NCI-H748 (cell line): ENCODE measurements around the gene GALNTL6.
"Not testable (repeated sequence)": the region's sequence is repeated elsewhere in the genome, so short reads cannot be mapped to it uniquely, and the experiment has no call there.

Experiments
- DNase-seq: peaks from one replicate; lab custom pipeline; 2025; ENCODE audit not compliant: unreplicated experiment; lab: John Stamatoyannopoulos, UW

The GALNTL6 gene

GRCh38 chr4:172785613-172786012 lies 972.4 kb downstream of the GALNTL6 start:
- DNase-seq: no peak

- no peak for DNase-seq
Measured at GRCh38 chr4:172786039-172786792, 973.0 kb downstream of the GALNTL6 start.

- DNase-seq: no peak
Measured at GRCh38 chr4:172787111-172787510, 973.9 kb downstream of the GALNTL6 start.

DNA sequence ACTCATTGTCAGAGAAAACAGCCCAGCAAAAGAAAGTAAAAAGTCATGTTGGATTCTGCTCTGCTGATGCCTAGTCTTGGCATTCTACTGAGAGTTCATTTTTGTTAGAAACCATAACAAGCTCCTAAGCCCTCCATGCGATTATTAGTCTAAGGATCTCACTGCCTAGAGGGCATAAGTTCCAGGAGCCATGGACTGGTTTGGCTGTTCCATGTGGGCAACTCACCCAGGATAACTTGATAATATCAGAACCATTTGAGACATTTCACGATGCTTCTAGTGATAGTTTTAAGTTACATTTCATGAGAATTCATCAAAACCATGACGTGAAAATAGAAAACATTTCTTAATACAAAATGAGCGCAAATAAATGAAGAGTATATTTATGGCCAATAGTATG lies 978.6 kb downstream of the GALNTL6 start:
- DNase-seq: no peak

- no peak for DNase-seq
Measured at GRCh38 chr4:172793565-172794306, 980.5 kb downstream of the GALNTL6 start.

DNA sequence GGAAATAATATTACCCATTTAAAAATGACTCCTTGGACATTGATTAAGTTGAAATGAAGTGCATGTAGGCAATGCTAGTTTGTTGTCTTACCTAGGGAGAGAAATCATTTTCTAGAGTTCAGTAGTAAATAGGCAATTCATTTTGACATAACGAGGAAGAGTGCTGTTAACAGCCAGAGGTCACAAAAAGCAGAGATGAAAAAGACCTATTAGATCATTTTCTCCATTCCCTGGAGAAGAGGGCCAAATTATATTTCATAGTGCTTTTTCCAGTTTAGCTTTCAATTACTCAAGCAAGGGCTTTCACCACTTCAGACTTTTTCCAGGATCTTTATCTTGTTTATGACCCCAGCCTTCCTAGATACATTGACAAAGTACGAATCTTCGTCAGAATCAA lies 981.1 kb downstream of the GALNTL6 start:
- no peak for DNase-seq

- not testable (repeated sequence) for DNase-seq
Measured at GRCh38 chr4:172797281-172797680, 984.1 kb downstream of the GALNTL6 start.

DNA sequence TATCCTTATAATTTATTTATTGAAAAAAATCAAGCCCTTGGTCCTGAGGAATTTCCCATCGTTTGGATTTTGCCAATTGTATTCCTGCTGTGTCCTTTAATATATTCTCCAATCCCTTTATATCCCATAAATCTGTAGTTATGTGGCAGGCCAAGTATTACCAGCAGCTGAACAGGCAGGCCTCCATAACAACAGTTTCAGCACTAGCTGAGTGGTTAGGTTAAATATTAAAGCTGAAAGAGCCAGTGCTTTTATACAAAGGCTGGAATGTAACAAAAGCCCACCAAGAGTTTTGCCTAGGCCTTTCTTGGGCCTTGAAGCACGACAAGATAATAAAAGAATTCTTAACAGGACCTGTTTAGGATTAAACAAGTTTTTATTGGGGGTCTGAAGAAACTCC lies 988.8 kb downstream of the GALNTL6 start:
- DNase-seq: no peak

DNA sequence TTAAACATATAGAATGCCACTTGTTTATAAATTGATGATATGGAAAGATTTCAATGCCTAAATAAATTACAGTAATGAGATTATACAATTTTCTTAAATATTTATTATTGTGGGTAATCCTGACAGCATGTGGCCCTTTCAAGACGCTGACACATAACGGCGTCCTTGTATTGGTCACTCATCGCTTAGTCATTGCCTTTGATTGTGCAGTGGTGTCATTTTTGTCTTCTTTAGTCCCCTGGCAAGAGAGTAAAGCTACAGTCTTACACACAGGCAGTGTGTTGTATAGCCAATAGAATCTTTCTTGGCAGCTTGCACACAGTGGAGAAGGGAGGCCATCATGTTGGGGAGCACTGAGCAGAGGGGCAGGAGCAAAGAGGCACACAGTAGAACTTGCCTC lies 993.6 kb downstream of the GALNTL6 start:
- no peak for DNase-seq

DNA sequence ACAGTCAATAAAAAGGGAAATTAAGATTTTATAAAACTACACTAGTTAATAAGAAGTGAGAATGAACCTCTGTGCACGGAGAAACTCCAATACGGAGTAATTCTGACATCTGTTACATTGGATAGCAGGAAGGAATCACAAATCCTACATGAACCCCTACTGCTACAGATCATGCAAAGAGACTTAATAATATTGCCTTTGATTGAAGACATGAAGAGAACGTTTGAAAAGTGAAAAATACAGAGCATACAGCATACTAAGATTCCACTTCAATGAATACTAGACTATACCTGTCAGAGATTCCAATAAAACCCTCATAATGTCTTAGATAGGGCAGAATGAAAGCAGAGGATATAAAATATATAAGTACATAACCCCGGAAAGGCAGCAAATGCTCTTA lies 995.0 kb downstream of the GALNTL6 start:
- no peak for DNase-seq

DNA sequence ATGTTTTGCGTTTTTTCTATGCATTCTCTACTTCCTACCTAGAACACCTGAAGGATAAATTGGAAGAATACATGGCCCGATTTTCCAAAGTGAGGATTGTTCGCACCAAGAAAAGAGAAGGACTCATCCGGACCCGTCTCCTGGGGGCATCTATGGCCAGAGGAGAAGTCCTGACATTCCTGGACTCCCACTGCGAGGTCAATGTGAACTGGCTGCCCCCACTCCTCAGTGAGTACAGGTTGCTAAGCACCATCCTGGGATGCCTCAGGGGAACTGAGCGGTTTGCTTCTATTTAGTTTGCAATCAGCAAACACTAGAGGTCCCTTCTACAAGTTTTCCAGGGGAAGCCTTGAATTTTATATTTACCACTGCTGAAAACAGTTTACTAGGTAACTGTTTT lies 996.1 kb downstream of the GALNTL6 start:
- DNase-seq: peak; percentile 10

GRCh38 chr4:172813359-172813923 lies 1000.2 kb downstream of the GALNTL6 start:
- no peak for DNase-seq

- DNase-seq: no peak
Measured at GRCh38 chr4:172815499-172816164, 1002.4 kb downstream of the GALNTL6 start.

DNA sequence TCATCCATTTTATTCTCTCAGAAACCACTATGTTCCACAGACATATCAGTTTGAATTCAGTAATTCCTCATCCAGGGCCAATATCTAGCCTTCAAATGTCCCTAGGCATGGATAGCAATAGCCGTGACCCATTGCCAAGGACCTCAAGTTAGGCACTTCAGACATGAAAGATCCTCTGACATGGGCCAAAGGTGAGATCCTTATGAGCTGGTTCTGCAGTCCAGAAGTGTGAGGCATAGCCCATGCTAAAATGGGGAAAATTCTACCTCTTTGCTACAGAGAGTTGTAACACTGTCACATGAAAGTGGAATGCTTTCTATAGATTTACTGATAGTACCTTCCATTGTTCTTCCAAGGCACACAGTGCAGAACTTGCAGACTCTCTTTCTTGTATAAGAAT lies 1005.7 kb downstream of the GALNTL6 start:
- no peak for DNase-seq

DNA sequence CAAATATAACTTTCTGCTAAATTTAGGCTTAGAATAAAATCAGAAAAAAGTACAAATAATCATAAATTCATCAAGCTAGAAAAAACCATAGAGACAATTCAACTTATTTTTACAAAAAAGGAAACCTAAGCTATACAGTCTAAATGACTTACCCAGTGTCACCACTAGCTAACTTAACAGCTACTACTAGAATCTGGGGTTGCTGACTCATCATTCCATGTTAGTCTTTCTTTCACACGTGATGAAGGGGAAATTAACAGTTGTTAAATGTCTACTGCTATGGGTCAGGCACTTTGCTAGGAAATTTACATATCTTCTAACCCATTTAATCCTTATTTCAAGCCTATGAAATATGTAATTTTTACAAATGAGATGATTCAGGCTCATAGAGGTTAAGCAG lies 1006.1 kb downstream of the GALNTL6 start:
- no peak for DNase-seq

- no peak for DNase-seq
Measured at GRCh38 chr4:172822331-172822730, 1009.1 kb downstream of the GALNTL6 start.

DNA sequence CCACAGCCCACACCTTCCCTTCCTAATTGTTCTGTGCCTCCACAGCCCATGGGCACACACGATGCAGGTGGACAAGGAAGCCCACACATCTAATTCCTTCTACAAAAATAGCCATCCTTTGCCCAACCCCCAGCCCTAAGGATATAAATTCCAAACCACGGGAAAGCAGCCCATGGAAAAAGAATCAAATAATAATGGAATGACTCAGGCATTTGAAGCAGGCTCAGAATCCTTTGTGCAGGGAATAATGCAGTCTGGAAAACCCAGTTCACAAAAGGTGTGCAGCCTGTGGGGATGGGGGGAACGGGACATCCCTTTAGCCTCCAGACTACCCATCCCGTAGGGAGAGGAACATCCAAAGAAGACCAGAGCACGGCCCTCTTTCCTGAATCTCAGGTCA lies 1013.1 kb downstream of the GALNTL6 start:
- no peak for DNase-seq

DNA sequence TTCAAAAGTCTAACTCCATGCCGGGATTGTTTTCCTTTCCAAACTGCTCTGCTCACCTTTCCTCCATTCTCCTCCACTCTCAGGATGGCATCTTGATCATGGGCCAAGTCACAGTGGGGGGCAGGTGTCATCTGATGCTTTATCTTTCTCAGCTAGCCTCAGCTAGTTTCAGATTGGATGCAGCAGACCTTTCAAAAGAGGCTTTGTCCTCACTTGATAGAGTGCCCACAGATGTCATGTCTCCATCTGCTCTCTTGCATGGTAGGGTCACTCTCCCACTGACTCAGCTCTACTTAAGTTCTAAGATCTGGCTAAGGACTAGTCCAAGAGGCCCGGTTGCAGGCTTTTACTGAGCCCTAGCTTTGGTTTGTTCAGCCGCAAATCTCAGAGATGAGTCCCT lies 1013.7 kb downstream of the GALNTL6 start:
- peak; percentile 79 for DNase-seq

GRCh38 chr4:172830295-172830764 lies 1017.1 kb downstream of the GALNTL6 start:
- DNase-seq: peak; percentile 50

DNA sequence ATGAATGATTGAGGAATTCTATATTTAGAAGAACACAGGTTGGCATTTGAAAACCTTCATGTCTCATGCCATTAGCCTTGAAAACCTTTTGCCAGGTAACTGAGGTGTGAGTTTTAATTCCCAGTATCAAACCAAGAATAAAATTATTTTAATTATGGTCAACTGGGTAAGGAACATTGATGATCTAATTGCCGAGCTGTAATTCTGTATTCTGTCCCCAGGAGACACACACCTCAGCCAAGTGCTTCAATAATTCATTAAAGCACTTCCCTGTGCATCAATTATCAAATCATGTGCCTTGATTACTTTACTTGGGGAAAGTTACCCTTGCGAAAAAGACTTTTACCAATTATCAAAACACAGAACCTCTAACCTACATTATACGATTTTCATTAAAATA lies 1023.5 kb downstream of the GALNTL6 start:
- no peak for DNase-seq

DNA sequence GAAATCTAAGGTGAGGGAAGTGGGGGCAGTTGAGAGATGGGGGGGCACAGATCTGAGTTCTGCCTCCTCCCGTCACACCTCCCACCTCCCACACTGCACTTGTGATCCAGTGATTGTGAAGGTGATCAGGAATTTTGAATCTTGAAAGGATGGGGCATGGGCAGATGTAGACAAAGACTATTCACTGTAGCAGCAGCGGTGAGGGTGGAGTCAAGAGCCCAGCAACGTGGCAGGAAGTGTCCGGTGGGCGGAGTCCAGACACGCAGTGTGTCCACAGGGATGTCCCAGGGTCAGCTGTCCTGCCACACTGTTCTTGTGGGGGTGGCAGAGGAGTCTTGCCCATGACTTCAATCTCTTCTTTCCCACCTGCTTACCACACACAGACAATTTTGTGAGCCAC lies 1024.9 kb downstream of the GALNTL6 start:
- no peak for DNase-seq

GRCh38 chr4:172838943-172839342 lies 1025.7 kb downstream of the GALNTL6 start:
- DNase-seq: no peak
